Muscle of arm (tissue), 14 donors: ENCODE results near the gene ATF7IP2. TPM values are rescaled to one million over a fixed set of nuclear protein-coding genes. Genes with fewer than 3 reads are reported as not detected.
"Not testable (repeated sequence)": the region's sequence is repeated elsewhere in the genome, so short reads cannot be mapped to it uniquely, and the experiment has no call there.

Source experiments
- DNase-seq: peaks from one replicate; pipeline ENCODE4 v3.0.0-alpha.2; 2013
- long read RNA-seq, 11 donors: transcript quantifications; one replicate each; lab custom pipeline, GENCODE V29; 2026
- polyA plus RNA-seq, 12 donors: library from polyadenylated mRNA; unstranded; fragments of 120-200 nt; gene quantifications; one replicate each; pipeline ENCODE4 v1.2.1, GENCODE V29; 2013; ENCODE audit not compliant: insufficient read length in 12 of 12

The ATF7IP2 gene, protein sequence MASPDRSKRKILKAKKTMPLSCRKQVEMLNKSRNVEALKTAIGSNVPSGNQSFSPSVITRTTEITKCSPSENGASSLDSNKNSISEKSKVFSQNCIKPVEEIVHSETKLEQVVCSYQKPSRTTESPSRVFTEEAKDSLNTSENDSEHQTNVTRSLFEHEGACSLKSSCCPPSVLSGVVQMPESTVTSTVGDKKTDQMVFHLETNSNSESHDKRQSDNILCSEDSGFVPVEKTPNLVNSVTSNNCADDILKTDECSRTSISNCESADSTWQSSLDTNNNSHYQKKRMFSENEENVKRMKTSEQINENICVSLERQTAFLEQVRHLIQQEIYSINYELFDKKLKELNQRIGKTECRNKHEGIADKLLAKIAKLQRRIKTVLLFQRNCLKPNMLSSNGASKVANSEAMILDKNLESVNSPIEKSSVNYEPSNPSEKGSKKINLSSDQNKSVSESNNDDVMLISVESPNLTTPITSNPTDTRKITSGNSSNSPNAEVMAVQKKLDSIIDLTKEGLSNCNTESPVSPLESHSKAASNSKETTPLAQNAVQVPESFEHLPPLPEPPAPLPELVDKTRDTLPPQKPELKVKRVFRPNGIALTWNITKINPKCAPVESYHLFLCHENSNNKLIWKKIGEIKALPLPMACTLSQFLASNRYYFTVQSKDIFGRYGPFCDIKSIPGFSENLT
- 10 to 100 TPM in 3 of 12 donors, 1 to 10 TPM in 8, not detected in 1; 5.0 to 15.2 (median 6.9) TPM for polyA plus RNA-seq
- long read RNA-seq, donor 1, transcript ATF7IP2-214 (3 exons, 576 nt), result major isoform, 12 of 27 reads
- long read RNA-seq, donor 1, partial matches to known transcripts, result 7 of 27 reads
- long read RNA-seq, donor 1, other reads (novel, unspliced or antisense), result 0 of 27 reads
- long read RNA-seq, donor 2, transcript ATF7IP2-214 (3 exons, 576 nt), result major isoform, 6 of 9 reads
- long read RNA-seq, donor 2, partial matches to known transcripts, result 0 of 9 reads
- long read RNA-seq, donor 2, other reads (novel, unspliced or antisense), result 0 of 9 reads
- long read RNA-seq, donor 3, result 0 reads
- long read RNA-seq, donor 4, partial matches to known transcripts, result 0 of 2 reads
- long read RNA-seq, donor 4, other reads (novel, unspliced or antisense), result 0 of 2 reads
- long read RNA-seq, donor 5, partial matches to known transcripts, result 0 of 2 reads
- long read RNA-seq, donor 5, other reads (novel, unspliced or antisense), result 0 of 2 reads
- long read RNA-seq, donor 6, partial matches to known transcripts, result 0 of 4 reads
- long read RNA-seq, donor 6, other reads (novel, unspliced or antisense), result 0 of 4 reads
- long read RNA-seq, donor 7, partial matches to known transcripts, result 0 of 1 reads
- long read RNA-seq, donor 7, other reads (novel, unspliced or antisense), result 0 of 1 reads
- long read RNA-seq, donor 8, partial matches to known transcripts, result 0 of 1 reads
- long read RNA-seq, donor 8, other reads (novel, unspliced or antisense), result 0 of 1 reads
- long read RNA-seq, donor 9, partial matches to known transcripts, result 0 of 4 reads
- long read RNA-seq, donor 9, other reads (novel, unspliced or antisense), result 0 of 4 reads
- long read RNA-seq, donor 10, partial matches to known transcripts, result 0 of 4 reads
- long read RNA-seq, donor 10, other reads (novel, unspliced or antisense), result 0 of 4 reads
- long read RNA-seq, donor 11, partial matches to known transcripts, result 174 of 190 reads
- long read RNA-seq, donor 11, other reads (novel, unspliced or antisense), result 11 of 190 reads

DNA sequence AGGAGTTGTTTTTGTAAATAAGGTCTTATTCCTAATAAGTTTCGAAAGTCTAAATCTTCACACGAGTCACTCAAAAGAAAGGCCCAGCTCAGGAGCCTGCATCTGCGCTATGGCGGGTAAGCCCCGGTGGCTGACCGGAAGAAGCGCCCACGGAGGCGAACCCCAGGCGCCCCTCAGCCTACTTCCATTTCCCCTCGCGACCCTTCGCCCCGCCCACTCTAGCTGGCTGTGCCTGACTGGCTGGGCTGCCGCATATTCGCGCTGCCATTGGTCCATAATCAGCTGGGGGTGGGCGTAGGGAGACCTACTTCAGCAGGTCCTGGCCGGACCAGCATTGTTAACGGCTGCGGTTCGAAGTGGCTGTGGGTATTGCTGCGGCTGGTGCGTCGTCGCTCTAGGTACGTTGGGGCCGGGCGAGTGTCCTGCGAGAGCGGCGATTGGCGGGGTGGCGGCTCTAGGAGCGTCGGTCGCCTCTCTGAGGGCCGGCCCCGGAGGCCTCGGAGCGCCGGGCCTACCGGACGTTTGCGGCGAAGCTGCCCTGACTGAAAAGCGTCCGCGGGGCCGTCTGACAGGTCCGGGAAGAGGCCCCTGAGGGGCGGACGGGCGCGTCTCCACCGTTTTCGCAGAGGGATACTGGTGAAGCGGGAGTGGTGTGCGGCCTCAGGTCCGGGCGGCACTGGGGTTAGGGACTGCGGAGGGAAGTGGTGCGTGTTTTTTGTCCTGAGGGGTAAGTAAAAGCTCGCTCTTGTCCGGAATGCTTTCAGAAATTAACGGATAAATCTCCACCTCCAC is at the start of gene ATF7IP2:
Gene ATF7IP2, plus strand, starts transcription at position 337 of the 792 bp plus-strand sequence. CDS start 44,560 bp downstream, outside the sequence.
- peak; percentile 79 for DNase-seq

DNA sequence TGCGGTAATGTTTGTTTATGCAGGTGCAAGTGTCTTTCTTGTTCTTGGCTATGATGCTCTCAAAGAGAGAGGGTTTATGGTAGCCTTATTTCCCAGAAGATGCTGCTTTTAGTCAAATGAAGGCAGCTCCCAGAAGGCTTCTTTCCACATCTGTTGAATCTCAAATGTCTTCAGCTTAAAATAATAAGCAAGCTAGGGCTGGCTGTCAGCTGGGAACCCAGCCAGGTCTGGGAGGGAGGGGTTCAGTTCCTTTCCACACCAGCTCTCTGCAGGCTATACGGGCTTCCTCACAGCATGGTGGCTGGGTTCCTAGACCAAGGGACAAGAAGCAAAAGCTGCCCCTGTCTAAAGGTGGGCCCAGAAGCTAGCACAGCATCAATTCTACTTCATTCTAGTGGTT is 47.4 kb upstream of the ATF7IP2 start:
- peak; percentile 13 for DNase-seq

DNA sequence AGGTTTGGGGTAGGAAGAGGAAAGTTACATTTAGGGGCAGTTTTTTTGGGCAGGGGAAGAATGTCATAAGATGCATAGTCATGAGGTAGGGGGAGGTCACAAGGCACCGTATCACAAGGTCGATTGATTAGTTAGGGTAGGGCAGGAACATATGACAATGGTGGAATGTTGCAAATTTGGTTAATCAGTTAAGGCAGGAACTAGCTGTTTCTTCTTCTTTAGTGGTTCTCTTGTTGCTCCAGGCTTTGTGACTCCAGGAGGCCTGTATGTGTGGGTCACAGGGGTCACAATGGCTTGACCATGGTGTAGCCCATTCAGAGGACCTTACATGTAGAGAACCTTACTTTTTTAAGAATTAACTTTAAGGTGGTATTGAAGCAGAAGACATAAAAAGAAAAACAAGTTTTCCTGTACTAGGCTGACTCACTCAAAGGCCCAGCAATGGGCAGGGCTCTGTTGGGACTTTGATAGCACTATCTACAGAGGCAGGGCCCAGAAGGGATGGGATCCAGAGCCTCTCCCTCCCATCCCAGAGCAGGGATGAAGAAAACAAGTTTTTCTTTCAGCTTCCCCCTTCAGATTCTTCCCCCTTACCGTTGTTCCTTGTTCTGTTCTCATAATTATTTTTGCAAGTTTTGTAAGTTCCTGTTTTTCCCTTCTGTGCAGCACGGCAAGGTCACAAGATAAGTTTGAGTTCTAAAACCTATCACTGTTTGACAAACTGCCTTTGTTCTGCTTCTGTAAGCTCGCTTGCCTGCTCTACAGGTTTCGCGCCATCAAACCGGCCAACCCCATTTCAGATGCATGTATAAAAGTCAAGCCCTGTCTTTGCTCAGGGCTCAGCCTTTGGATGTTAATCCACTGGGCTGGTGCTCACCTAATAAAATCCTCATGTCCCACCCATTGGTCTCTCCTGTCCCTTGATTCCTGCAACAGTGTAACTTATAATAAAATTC is 45.8 kb upstream of the ATF7IP2 start:
- no peak for DNase-seq

DNA sequence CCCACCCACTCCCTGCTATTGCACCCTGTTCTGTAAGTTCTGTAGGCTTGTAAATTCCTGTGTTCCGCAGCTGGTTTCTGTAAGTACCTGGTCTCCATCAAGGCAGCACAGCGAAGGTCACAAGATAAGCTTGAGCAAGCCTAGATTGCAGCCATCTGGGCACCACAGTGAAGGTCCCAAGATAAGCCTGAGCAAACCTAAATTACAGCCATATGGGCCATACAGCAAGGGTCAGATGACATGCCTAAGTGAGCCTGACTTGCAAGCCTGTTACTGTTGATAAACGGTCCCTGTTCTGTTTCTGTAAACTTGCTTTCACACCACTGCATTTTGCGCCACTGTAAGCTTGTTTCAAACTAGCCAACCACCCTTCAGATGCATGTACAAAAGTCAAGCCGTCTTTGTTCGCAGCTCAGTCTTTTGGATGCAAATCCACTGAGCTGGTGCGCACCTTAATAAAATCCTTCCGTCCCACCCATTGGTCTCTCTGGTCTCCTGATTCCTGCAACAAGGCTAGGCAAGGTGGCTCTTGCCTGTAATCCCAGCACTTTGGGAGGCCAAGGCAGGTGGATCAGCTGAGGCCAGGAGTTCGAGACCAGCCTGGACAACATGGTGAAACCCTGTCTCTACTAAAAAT is 42.6 kb upstream of the ATF7IP2 start:
- DNase-seq, result no peak

DNA sequence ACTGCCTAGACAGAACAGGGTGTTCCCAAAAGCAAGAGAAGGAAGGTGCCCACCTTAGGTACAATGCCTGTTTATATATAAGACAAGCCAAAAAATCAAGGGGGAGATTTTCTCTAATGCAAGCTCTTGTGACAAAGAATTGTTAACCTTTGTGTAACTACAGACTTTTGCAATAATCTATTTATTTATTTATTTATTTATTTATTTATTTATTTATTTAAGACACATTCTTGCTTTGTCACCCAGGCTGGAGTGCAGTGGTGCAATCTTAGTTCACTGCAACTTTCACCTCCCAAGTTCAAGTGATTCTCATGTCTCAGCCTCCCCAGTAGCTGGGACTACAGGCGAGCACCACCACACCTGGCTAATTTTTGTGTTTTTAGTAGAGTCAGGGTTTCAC is 41.2 kb upstream of the ATF7IP2 start:
- not testable (repeated sequence) for DNase-seq

DNA sequence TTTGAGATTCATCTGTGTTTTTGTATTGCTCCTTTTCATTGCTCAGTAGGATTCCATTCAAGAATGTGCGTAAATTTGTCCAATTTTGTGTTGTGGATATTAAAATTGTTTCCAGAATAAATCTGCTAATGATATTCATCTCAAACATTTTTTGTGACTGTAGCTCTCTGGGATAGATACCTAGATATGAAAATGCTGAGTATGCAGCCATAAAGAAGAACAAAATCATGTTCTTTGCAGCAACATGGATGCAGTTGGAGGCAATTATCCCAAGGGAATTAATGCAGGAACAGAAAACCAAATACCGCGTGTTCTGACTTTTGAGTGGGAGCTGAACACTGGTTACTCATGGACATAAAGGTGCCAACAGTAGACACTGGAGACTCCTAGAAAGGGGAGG is 40.2 kb upstream of the ATF7IP2 start:
- DNase-seq, result no peak

DNA sequence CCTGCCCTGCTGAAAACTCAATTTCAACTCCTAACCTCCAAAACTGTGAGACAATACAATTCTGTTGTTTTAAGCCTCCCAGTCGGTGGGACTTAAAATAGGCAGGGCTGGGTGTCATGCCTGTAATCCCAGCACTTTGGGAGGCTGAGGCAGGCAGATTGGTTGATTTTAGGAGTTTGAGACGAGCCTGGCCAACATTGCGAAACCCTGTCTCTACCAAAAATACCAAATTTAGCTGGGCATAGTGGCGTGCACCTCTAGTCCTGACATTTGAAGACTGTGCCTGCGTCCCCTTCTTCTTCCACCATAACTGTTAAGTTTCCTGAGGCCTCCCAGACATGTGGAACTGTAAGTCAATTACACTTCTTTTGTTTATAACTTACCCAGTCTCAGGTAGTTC is 36.0 kb upstream of the ATF7IP2 start:
- DNase-seq, result no peak

DNA sequence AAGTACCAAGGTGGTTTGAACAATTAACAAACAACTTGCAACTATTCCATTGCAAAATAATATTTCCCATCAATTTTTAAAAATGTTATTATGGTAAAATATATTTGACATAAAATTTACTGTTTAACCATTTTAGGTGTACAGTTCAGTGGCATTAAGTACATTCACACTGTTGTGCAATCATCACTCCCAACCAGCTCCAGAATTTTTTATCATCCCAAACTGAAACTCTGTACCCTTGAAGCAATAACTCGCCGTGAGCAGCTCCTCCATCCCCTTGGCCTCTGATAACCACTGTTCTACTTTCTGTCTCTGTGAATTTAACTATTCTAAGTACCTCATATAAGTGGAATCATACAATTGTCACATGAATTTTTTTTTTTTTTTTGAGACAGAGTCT is 33.6 kb upstream of the ATF7IP2 start:
- no peak for DNase-seq

DNA sequence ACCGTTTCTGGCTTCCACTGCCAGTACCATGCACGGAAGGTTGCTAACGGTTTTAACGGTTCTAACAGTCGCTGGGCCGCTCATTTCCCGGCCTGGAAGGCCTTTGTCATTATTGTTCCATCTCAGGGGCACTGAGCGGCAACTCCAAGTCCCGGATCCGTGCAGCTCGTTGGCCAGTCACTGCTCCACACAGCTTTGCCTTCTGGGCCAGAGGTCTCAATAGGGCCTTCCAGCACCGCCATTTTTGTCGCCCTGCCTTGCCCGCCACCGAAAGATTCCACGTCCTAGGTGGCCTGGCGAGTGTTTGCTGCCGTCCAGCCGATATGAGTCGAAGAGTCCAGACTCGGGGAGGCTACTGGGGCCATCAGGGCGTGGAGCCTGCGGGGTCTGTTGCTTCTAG is 30.3 kb upstream of the ATF7IP2 start:
- no peak for DNase-seq

DNA sequence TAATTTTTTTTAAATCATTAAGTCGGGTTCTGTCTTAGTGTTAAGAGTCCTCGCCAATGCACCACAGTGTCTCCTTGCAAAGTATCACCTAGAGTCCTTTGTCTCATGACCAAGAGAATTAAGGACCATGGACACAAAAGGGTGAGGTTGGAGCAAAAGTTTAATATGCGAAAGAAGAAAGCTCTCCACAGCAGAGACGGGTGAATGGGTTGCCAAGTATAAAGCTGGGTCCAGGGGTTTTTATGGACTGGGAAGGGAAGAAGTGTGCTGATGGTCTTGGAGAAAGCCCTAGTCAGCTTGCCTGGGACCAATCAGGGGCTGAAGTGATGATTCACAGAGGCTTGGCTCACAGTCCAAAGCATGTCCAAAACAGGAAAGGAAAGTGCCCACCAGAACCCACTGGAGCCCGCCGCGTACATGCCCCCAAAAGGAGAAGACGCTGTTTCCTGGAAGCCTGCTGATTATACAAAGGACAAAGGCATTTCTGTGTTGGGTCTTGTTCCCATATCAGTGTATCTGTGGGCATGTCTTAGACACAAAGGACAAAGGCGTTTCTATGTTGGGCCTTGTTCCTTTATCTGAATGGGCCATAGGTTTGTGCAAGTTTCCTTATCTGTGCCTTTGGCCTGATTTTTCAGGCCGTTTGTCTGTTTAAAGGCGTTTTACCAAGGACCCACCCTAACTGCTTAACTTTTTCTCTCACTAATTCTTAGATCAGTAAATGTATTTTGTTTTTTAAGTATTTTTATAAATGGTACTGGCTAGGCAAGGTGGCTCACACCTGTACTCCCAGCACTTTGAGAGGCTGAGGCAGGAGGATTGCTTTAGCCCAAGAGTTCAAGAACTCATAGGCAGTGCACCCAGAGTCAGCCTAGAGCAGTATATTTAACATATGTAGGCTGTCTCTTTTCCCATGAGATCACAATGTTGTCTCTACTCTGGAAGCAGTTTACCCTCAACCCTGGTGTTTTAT is 28.7 kb upstream of the ATF7IP2 start:
- no peak for DNase-seq

DNA sequence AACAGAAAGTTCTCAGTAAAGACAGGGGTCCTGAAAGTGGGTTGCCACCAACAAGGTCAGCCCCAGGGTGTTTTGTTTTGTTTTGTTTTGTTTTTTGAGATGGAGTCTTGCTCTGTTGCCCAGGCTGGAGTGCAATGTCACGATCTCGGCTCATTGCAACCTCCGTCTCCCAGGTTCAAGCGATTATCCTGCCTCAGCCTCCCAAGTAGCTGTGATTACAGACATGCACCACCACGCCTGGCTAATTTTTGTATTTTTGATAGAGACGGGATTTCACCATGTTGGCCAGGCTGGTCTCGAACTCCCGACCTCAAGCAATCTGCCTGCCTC is 24.1 kb upstream of the ATF7IP2 start:
- not testable (repeated sequence) for DNase-seq

DNA sequence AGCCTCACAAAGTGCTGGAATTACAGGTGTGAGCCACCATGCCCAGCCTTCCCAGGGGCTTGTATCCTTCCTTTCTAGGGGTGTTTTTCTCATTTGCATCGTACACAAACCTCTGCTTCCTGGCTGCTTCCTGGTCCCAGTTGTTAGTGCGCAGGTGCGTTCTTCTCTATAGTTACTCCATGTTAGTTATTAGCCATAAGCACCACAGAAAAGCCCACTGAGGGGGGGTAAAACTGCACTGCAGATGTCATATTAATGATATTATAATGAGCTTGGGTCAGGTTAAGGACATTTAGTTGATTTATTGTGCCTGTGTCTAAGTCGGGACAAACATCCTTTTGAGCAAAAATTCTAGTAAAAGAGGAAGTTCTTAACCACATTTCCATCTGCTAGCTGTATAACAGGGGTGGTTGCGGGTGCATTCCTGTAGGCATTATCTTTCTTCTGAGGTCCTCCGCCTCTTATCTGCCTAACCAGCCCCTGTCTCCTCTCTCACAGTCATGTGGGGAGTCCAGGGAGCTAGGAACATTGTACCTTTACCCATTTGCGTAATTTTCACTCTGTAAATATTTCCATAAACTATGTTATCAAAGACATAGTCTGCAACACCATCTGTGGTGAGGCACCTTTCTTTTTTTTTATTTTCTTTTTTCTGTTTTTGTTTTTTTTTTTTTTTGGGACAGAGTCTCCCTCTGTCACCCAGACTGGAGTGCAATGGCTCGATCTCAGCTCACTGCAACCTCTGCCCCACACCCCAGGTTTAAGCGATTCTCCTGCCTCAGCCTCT is 23.6 kb upstream of the ATF7IP2 start:
- no peak for DNase-seq

DNA sequence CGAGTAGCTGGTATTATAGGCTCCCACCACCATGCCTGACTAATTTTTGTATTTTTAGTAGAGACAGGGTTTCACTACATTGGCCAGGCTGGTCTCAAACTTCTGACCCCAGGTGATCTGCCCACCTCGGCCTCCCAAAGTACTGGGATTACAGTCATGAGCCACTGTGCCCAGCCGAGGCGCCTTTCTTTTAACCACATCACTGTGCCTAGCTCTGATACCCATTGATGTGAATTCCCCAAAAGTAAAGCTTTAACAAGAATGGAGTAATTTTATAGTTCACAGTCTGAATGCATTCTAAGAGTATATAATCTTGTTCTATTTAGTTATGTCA is 23.0 kb upstream of the ATF7IP2 start:
- DNase-seq, result not testable (repeated sequence)

DNA sequence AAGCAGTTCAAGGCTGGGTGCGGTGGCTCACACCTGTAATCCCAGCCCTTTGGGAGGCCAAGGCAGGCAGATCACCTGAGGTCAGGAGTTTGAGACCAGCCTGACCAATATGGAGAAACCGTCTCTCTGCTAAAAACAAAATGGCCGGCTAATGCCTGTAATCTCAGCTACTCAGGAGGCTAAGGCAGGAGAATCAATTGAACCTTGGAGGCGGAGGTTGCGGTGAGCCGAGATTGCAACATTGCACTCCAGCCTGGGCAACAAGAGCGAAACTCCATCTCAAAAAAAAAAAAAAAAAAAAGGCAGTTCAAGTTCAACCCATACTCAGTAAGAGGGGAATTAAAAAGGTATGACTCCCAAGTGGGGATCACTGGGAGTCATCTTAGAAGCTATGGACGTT is 19.2 kb upstream of the ATF7IP2 start:
- DNase-seq, result not testable (repeated sequence)

DNA sequence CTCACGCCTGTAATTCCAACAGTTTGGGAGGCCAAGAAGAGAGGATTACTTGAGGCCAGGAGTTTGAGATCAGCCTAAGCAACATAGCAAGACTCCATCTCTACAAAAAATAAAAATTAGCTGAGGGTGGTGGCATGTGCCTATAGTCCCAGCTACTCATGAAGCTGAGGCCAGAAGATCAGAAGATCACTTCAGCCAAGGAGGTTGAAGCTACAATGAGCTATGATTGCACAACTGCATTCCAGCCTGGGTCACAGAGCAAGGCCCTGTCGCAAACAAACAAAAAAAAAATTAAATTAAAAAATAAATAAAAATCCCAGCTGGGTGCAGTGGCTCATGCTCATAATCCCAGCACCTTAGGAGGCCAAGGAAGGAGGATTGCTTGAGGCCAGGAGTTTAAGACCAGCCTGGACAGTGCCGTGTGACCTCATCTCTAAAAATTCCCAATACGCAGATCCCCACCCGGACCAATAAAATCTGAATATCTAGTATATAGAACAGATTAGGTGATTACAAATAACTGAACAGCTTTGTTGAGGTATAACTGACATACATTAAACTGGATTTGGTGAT is 18.2 kb upstream of the ATF7IP2 start:
- DNase-seq, result no peak

DNA sequence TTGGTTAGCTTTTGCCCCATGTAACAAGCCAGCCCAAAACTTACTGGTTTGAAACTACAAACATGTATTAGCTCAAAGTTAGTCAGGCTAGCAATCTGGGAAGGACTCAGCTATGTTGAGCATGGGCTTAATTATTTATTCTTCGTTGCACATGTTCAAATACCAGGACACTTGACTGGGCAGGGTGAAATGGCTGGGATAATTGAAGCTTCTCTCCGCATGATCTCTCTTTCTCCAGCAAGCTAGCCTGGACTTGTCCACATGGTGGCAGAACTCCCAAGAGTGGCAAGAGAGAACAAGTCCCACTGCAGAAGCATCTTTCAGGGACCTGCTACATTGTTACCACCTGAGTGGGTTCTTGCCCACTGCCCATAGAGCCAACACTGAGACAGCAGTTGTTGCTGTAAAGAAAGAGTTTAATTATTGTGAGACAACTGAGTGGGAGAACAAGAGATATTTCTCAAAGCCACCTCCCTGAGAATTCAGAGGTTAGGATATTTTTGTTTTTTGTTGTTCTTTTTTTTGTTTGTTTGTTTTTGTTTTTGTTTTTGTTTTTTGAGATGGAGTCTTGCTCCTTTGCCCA is 16.8 kb upstream of the ATF7IP2 start:
- no peak for DNase-seq
